ENCODE data around the gene PCSK9.

PCSK9 gene

GRCh38 chr1:55062801-55063576 is 23.6 kb downstream of the PCSK9 start:
- CTCF ChIA-PET = no interaction called here
- DNase-seq (ENCODE audit: extremely low spot score) = no peak
- POLR2A ChIA-PET = no interaction called here
- no peak for TF ChIP-seq FOXA1 (IDR thresholded peaks at IDR 0.05)
- TF ChIP-seq L3MBTL2 (conservative IDR thresholded peaks at IDR 0.05) = no peak
- no peak for TF ChIP-seq SP1 (IDR thresholded peaks at IDR 0.05)
- TF ChIP-seq SUZ12 (IDR thresholded peaks at IDR 0.05) = no peak
- TF ChIP-seq LEF1 (IDR thresholded peaks at IDR 0.05; ENCODE audit: borderline replicate concordance) = no peak
- TF ChIP-seq ARNT (IDR thresholded peaks at IDR 0.05) = no peak
- TF ChIP-seq HDGF (IDR thresholded peaks at IDR 0.05; ENCODE audit: borderline replicate concordance) = no peak
- TF ChIP-seq ZNF384 (IDR thresholded peaks at IDR 0.05) = no peak
- no peak for TF ChIP-seq BHLHE40 (IDR thresholded peaks at IDR 0.05; ENCODE audit: borderline replicate concordance)
- no peak for TF ChIP-seq FOXM1 (IDR thresholded peaks at IDR 0.05; ENCODE audit: borderline replicate concordance)
- no peak for TF ChIP-seq NFRKB (IDR thresholded peaks at IDR 0.05)
- TF ChIP-seq CTBP1 (IDR thresholded peaks at IDR 0.05; ENCODE audit: borderline replicate concordance) = no peak
- no peak for TF ChIP-seq FOXK2 (IDR thresholded peaks at IDR 0.05)
- TF ChIP-seq ELF4 (IDR thresholded peaks at IDR 0.05) = no peak

DNA sequence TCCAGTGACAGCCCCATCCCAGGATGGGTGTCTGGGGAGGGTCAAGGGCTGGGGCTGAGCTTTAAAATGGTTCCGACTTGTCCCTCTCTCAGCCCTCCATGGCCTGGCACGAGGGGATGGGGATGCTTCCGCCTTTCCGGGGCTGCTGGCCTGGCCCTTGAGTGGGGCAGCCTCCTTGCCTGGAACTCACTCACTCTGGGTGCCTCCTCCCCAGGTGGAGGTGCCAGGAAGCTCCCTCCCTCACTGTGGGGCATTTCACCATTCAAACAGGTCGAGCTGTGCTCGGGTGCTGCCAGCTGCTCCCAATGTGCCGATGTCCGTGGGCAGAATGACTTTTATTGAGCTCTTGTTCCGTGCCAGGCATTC is 24.2 kb downstream of the PCSK9 start:
- TF ChIP-seq SUZ12 (IDR thresholded peaks at IDR 0.05) (no peak), ZNF384 (IDR thresholded peaks at IDR 0.05) (no peak), BHLHE40 (IDR thresholded peaks at IDR 0.05; ENCODE audit: borderline replicate concordance) (no peak), L3MBTL2 (conservative IDR thresholded peaks at IDR 0.05) (no peak)
- TF ChIP-seq, protein P1, sequence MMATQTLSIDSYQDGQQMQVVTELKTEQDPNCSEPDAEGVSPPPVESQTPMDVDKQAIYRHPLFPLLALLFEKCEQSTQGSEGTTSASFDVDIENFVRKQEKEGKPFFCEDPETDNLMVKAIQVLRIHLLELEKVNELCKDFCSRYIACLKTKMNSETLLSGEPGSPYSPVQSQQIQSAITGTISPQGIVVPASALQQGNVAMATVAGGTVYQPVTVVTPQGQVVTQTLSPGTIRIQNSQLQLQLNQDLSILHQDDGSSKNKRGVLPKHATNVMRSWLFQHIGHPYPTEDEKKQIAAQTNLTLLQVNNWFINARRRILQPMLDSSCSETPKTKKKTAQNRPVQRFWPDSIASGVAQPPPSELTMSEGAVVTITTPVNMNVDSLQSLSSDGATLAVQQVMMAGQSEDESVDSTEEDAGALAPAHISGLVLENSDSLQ (IDR thresholded peaks at IDR 0.05) = no peak
- no peak for DNase-seq (ENCODE audit: extremely low spot score)
- ChIA-PET POLR2A (no interaction called here), CTCF (no interaction called here)

GRCh38 chr1:55064071-55064581 is 24.8 kb downstream of the PCSK9 start:
- ChIA-PET CTCF (no interaction called here), POLR2A (no interaction called here)
- DNase-seq (ENCODE audit: extremely low spot score) = no peak
- TF ChIP-seq ZNF384 (IDR thresholded peaks at IDR 0.05) = no peak
- TF ChIP-seq, protein P1 (IDR thresholded peaks at IDR 0.05) = no peak
- no peak for TF ChIP-seq ELF4 (IDR thresholded peaks at IDR 0.05)
- no peak for TF ChIP-seq FOXM1 (IDR thresholded peaks at IDR 0.05; ENCODE audit: borderline replicate concordance)
- no peak for TF ChIP-seq LEF1 (IDR thresholded peaks at IDR 0.05; ENCODE audit: borderline replicate concordance)
- TF ChIP-seq SUZ12 (IDR thresholded peaks at IDR 0.05) = no peak
- TF ChIP-seq BHLHE40 (IDR thresholded peaks at IDR 0.05; ENCODE audit: borderline replicate concordance) = no peak
- TF ChIP-seq NFRKB (IDR thresholded peaks at IDR 0.05) = no peak
- no peak for TF ChIP-seq CTBP1 (IDR thresholded peaks at IDR 0.05; ENCODE audit: borderline replicate concordance)
- no peak for TF ChIP-seq L3MBTL2 (conservative IDR thresholded peaks at IDR 0.05)
- no peak for TF ChIP-seq FOXK2 (IDR thresholded peaks at IDR 0.05)
- TF ChIP-seq ARNT (IDR thresholded peaks at IDR 0.05) = no peak
- no peak for TF ChIP-seq TARDBP (IDR thresholded peaks at IDR 0.05)
- no peak for TF ChIP-seq SP1 (IDR thresholded peaks at IDR 0.05)
- TF ChIP-seq HDGF (IDR thresholded peaks at IDR 0.05; ENCODE audit: borderline replicate concordance) = no peak

DNA sequence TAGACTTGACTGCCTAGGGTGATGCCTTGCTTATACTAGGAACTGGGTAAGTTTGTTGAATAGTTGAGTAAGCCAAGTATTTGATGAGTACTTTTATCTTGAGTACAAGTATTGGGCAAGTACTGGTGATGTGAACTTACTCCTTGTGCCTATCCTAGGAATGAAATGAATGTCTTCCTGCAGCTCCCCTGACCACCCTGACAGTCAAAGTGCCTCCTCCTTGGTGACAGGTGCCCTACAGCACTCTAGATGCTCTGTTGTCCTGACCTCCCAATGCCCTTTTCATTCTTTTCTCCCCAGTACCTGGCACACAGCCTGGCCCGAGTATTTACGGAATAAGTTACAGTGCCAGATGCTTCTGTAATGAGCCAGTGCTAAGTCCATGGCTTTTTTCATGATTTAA is 25.5 kb downstream of the PCSK9 start:
- TF ChIP-seq NFRKB (IDR thresholded peaks at IDR 0.05) (no peak), SUZ12 (IDR thresholded peaks at IDR 0.05) (no peak), HDGF (IDR thresholded peaks at IDR 0.05; ENCODE audit: borderline replicate concordance) (no peak), ZNF384 (IDR thresholded peaks at IDR 0.05) (no peak), LEF1 (IDR thresholded peaks at IDR 0.05; ENCODE audit: borderline replicate concordance) (no peak), TARDBP (IDR thresholded peaks at IDR 0.05) (no peak), ARNT (IDR thresholded peaks at IDR 0.05) (no peak), FOXK2 (IDR thresholded peaks at IDR 0.05) (no peak), ELF4 (IDR thresholded peaks at IDR 0.05) (no peak)
- TF ChIP-seq, protein P1 (IDR thresholded peaks at IDR 0.05) = no peak
- DNase-seq (ENCODE audit: extremely low spot score) = no peak
- POLR2A ChIA-PET = no interaction called here
- CTCF ChIA-PET = no interaction called here

- no peak for DNase-seq (ENCODE audit: extremely low spot score)
- ChIA-PET CTCF (no interaction called here), POLR2A (no interaction called here)
- TF ChIP-seq HDGF (IDR thresholded peaks at IDR 0.05; ENCODE audit: borderline replicate concordance) (no peak), CTBP1 (IDR thresholded peaks at IDR 0.05; ENCODE audit: borderline replicate concordance) (no peak), L3MBTL2 (conservative IDR thresholded peaks at IDR 0.05) (no peak), LEF1 (IDR thresholded peaks at IDR 0.05; ENCODE audit: borderline replicate concordance) (no peak), NFRKB (IDR thresholded peaks at IDR 0.05) (no peak), FOXA1 (IDR thresholded peaks at IDR 0.05) (no peak), SP1 (IDR thresholded peaks at IDR 0.05) (no peak), BHLHE40 (IDR thresholded peaks at IDR 0.05; ENCODE audit: borderline replicate concordance) (no peak), FOXK2 (IDR thresholded peaks at IDR 0.05) (no peak), ARNT (IDR thresholded peaks at IDR 0.05) (no peak), ZNF384 (IDR thresholded peaks at IDR 0.05) (no peak), ELF4 (IDR thresholded peaks at IDR 0.05) (no peak), FOXM1 (IDR thresholded peaks at IDR 0.05; ENCODE audit: borderline replicate concordance) (no peak)
- TF ChIP-seq, protein P1 (IDR thresholded peaks at IDR 0.05) = no peak
Observed at GRCh38 chr1:55065648-55066047, 26.3 kb downstream of the PCSK9 start.
